ENCODE measurements around the gene PLAAT5. TPM values are rescaled to one million over a fixed set of nuclear protein-coding genes. Genes with fewer than 3 reads are reported as not detected.

Gene PLAAT5
- total RNA-seq, 1 experiment from 2014 or later: not detected

DNA sequence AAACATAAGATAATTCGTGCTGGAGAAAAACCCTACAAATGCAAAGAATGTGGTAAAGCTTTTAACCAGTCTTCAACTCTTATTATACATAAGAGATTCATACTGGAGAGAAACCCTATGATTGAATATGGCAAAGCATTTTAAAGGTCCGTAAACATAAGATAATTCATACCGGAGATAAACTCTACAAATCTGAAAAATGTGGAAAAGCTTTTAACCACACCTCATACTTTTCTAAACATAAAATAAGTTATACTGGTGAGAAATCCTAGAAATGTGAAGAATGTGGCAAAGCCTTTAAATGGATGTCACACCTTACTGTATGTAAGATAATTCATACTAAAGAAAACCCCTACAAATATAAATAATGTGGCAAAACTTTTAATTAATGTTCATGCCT lies 20.7 kb downstream of the PLAAT5 start:
- Histone ChIP-seq H4K20me1 (ENCODE audit: insufficient read depth) (no peaks in the 10 kb centered on the region), H3K27me3 (ENCODE audit: insufficient read depth, low read depth) (peaks cover 28% of the 10 kb centered on the region), H3K36me3 (ENCODE audit: low read depth) (no peaks in the 10 kb centered on the region), H3K4me2 (no peak overlapping the region), H3K9me3 (ENCODE audit: insufficient read depth, low read depth) (no peaks in the 10 kb centered on the region), H2AFZ (no peak overlapping the region), H3F3A (ENCODE audit: insufficient read depth, low read depth) (no peaks in the 10 kb centered on the region), H3K79me2 (ENCODE audit: low read depth) (no peaks in the 10 kb centered on the region), H3K4me1 (replicated peaks; ENCODE audit: insufficient read depth) (no peaks in the 10 kb centered on the region), H3K4me3 (no peak overlapping the region), H3K9me2 (ENCODE audit: insufficient read depth) (no peaks in the 10 kb centered on the region), H3K27ac (no peak overlapping the region)
- TF ChIP-seq, protein P1, sequence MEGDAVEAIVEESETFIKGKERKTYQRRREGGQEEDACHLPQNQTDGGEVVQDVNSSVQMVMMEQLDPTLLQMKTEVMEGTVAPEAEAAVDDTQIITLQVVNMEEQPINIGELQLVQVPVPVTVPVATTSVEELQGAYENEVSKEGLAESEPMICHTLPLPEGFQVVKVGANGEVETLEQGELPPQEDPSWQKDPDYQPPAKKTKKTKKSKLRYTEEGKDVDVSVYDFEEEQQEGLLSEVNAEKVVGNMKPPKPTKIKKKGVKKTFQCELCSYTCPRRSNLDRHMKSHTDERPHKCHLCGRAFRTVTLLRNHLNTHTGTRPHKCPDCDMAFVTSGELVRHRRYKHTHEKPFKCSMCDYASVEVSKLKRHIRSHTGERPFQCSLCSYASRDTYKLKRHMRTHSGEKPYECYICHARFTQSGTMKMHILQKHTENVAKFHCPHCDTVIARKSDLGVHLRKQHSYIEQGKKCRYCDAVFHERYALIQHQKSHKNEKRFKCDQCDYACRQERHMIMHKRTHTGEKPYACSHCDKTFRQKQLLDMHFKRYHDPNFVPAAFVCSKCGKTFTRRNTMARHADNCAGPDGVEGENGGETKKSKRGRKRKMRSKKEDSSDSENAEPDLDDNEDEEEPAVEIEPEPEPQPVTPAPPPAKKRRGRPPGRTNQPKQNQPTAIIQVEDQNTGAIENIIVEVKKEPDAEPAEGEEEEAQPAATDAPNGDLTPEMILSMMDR (conservative IDR thresholded peaks at IDR 0.05): no peak
- TF ChIP-seq EZH2 (IDR thresholded peaks at IDR 0.05; ENCODE audit: low read depth): no peak
- intact Hi-C loops (cut with micrococcal nuclease; ENCODE audit: unreplicated experiment): loop anchor here (10.0 kb wide), 1 partner anchor 94 kb away; the partner anchor contains the start of gene PLAAT2
- no TSS peak for BruUV-seq (replicated peaks)
- ChIA-PET CTCF (no interaction called here), POLR2A (ENCODE audit: unreplicated experiment) (interaction anchor here (0.9 kb wide), 1 partner anchor 1498 kb away, joined by 9 read pairs; no protein-coding TSS in a partner anchor)
- DNase-seq: no peak

DNA sequence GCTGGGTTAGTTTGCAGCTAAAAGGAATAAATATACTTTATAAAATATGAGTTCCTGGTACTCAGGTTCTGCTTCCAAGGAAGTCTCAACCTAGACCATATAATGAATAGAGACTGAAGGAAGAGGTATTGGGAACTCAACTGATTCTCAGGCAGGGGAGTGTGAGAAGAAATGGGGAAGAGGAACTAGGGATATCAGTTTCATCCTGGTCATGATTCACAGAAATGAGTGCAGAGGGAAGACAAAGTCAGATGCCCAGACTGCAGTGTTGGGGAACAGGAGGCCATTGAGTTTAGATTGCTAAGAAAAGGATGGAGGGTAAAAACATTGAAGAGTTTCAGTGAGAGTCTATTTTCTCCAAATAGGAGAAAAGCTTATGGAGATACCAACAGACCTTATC lies 28.8 kb downstream of the PLAAT5 start:
- Histone ChIP-seq H3F3A (ENCODE audit: insufficient read depth, low read depth) (no peaks in the 10 kb centered on the region), H3K4me3 (no peak overlapping the region), H3K9me3 (ENCODE audit: insufficient read depth, low read depth) (no peaks in the 10 kb centered on the region), H3K27me3 (ENCODE audit: insufficient read depth, low read depth) (peaks cover 60% of the 10 kb centered on the region), H3K4me2 (no peak overlapping the region), H3K4me1 (replicated peaks; ENCODE audit: insufficient read depth) (no peaks in the 10 kb centered on the region), H4K20me1 (ENCODE audit: insufficient read depth) (no peaks in the 10 kb centered on the region), H3K79me2 (ENCODE audit: low read depth) (no peaks in the 10 kb centered on the region), H3K36me3 (ENCODE audit: low read depth) (no peaks in the 10 kb centered on the region), H3K9me2 (ENCODE audit: insufficient read depth) (no peaks in the 10 kb centered on the region; the same call in 1 of the 2 replicates), H2AFZ (no peak overlapping the region), H3K27ac (no peak overlapping the region)
- no peak for DNase-seq
- TF ChIP-seq EZH2 (IDR thresholded peaks at IDR 0.05; ENCODE audit: low read depth): no peak
- TF ChIP-seq, protein P1 (conservative IDR thresholded peaks at IDR 0.05): no peak
- intact Hi-C loops (cut with micrococcal nuclease; ENCODE audit: unreplicated experiment): no loop called here
- ChIA-PET CTCF (no interaction called here), POLR2A (ENCODE audit: unreplicated experiment) (interaction anchor here (0.6 kb wide), 1 partner anchor 258 kb away, joined by 4 read pairs; no protein-coding TSS in a partner anchor)
- no TSS peak for BruUV-seq (replicated peaks)

DNA sequence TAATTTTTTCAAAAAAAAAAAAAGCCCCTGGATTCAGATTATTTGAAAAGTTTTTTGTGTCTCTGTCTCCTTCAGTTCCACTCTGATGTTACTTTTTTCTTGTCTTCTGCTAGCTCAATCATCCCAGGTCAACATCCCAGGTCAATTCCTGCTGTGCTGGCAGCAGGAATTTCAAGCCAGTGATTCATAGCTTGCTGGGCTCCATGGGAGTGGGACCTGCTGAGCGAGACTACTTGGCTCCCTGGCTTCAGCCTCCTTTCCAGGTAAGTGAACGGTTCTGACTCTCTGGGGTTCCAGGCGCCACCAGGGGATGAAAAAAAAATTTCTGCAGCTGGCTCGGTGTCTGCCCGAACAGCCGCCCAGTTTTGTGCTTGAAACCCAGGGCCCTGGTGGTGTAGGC lies 31.4 kb downstream of the PLAAT5 start:
- intact Hi-C loops (cut with micrococcal nuclease; ENCODE audit: unreplicated experiment): no loop called here
- Histone ChIP-seq H3K4me1 (replicated peaks; ENCODE audit: insufficient read depth) (no peaks in the 10 kb centered on the region), H3K79me2 (ENCODE audit: low read depth) (no peaks in the 10 kb centered on the region), H3K27ac (no peak overlapping the region), H3K9me2 (ENCODE audit: insufficient read depth) (no peaks in the 10 kb centered on the region; the same call in 1 of the 2 replicates), H3K27me3 (ENCODE audit: insufficient read depth, low read depth) (peaks cover 42% of the 10 kb centered on the region), H3K4me3 (no peak overlapping the region), H4K20me1 (ENCODE audit: insufficient read depth) (no peaks in the 10 kb centered on the region), H3K9me3 (ENCODE audit: insufficient read depth, low read depth) (no peaks in the 10 kb centered on the region), H2AFZ (no peak overlapping the region), H3K4me2 (no peak overlapping the region; the same call in 1 of the 2 replicates), H3K36me3 (ENCODE audit: low read depth) (no peaks in the 10 kb centered on the region), H3F3A (ENCODE audit: insufficient read depth, low read depth) (no peaks in the 10 kb centered on the region)
- no TSS peak for BruUV-seq (replicated peaks)
- ChIA-PET CTCF (no interaction called here), POLR2A (ENCODE audit: unreplicated experiment) (interaction anchor here (0.5 kb wide), 1 partner anchor 10 kb away, joined by 24 read pairs; no protein-coding TSS in a partner anchor)
- TF ChIP-seq EZH2 (IDR thresholded peaks at IDR 0.05; ENCODE audit: low read depth): no peak
- TF ChIP-seq, protein P1 (conservative IDR thresholded peaks at IDR 0.05): no peak
- DNase-seq: peak; percentile 15 to 45

Data from PC-9 (cell line).